Neural cell (in vitro differentiated cells): ENCODE measurements around the gene HMCN2. TPM values are rescaled to one million over a fixed set of nuclear protein-coding genes. Genes with fewer than 3 reads are reported as not detected.

Experiments used
- H2AFZ ChIP-seq: fragments of 200-600, 300-800 bp; sonication (generic), shearing (Covaris generic); 2 replicates; pipeline ENCODE4 v1.6.0; 2014; ENCODE audit warnings: low read depth, mild to moderate bottlenecking, antibody characterized with exemption, low read length, moderate library complexity
- H3F3A ChIP-seq: fragments of 200-600 bp; shearing (Covaris generic); 2 replicates; pipeline ENCODE4 v1.6.1; 2016; ENCODE audit warnings: mild to moderate bottlenecking, moderate library complexity, mixed read lengths, antibody characterized with exemption, low read length; ENCODE audit not compliant: insufficient read depth, poor library complexity, severe bottlenecking
- H3K27ac ChIP-seq: fragments of 200-600, 300-800 bp; sonication (generic), shearing (Covaris generic); 2 replicates; pipeline ENCODE4 v1.5.1; 2014; ENCODE audit warnings: mild to moderate bottlenecking, low read length, moderate library complexity
- H3K27me3 ChIP-seq: fragments of 300-800, 200-600 bp; sonication (generic), shearing (Covaris generic); 2 replicates; pipeline ENCODE4 v1.6.0; 2014; ENCODE audit warnings: mild to moderate bottlenecking, low read depth, low read length, moderate library complexity; ENCODE audit not compliant: insufficient read depth
- H3K36me3 ChIP-seq: fragments of 300-800, 200-600 bp; sonication (generic), shearing (Covaris generic); 2 replicates; pipeline ENCODE4 v1.5.1; 2014; ENCODE audit warnings: mild to moderate bottlenecking, antibody characterized with exemption, low read length, moderate library complexity; ENCODE audit not compliant: insufficient read depth
- H3K4me2 ChIP-seq: fragments of 300-800, 200-600 bp; sonication (generic), shearing (Covaris generic); 2 replicates; pipeline ENCODE4 v1.6.0; 2014; ENCODE audit warnings: mild to moderate bottlenecking, low read length
- H3K4me3 ChIP-seq: fragments of 300-800, 200-600 bp; sonication (generic), shearing (Covaris generic); 2 replicates; pipeline ENCODE4 v1.5.1; 2014; ENCODE audit warnings: mild to moderate bottlenecking, low read length, moderate library complexity
- H3K79me2 ChIP-seq: fragments of 200-600 bp; shearing (Covaris generic); replicated peaks from 2 replicates; pipeline ENCODE4 v1.6.0; 2014; ENCODE audit warnings: mild to moderate bottlenecking, low read length, moderate library complexity; ENCODE audit not compliant: insufficient read depth
- H3K9ac ChIP-seq: fragments of 300-800, 200-600 bp; sonication (generic), shearing (Covaris generic); 2 replicates; pipeline ENCODE4 v1.6.1; 2016; ENCODE audit warnings: mild to moderate bottlenecking, low read length, mixed read lengths
- H3K9me2 ChIP-seq: fragments of 200-600 bp; shearing (Covaris generic); 2 replicates; pipeline ENCODE4 v1.6.1; 2016; ENCODE audit warnings: mild to moderate bottlenecking, low read length, mixed read lengths; ENCODE audit not compliant: insufficient read depth
- H3K9me3 ChIP-seq: fragments of 200-600, 300-800 bp; sonication (generic), shearing (Covaris generic); 2 replicates; pipeline ENCODE4 v1.6.1; 2016; ENCODE audit warnings: mild to moderate bottlenecking, mixed run types, low read length, moderate library complexity, mixed read lengths
- H4K20me1 ChIP-seq: fragments of 200-600 bp; shearing (Covaris generic); 2 replicates; pipeline ENCODE4 v1.6.1; 2016; ENCODE audit warnings: mild to moderate bottlenecking, mixed run types; ENCODE audit not compliant: insufficient read depth
- CTCF ChIP-seq: fragments of 450-650 bp; IDR thresholded peaks from 2 replicates; pipeline ENCODE4 v1.5.1; 2014; ENCODE audit warnings: antibody characterized with exemption, mild to moderate bottlenecking, moderate library complexity; ENCODE audit not compliant: poor library complexity, severe bottlenecking
- EP300 ChIP-seq: fragments of 450-650 bp; conservative IDR thresholded peaks from 2 replicates; pipeline ENCODE4 v1.6.1; 2014; ENCODE audit warnings: antibody characterized with exemption, mild to moderate bottlenecking, moderate library complexity; ENCODE audit not compliant: poor library complexity, severe bottlenecking
- EZH2 ChIP-seq: fragments of 200-600, 300-800 bp; shearing (Covaris generic), sonication (generic); IDR thresholded peaks from 2 replicates; pipeline ENCODE4 v1.6.1; 2014; ENCODE audit warnings: antibody characterized with exemption, low read length, borderline replicate concordance, mild to moderate bottlenecking; ENCODE audit not compliant: insufficient read depth, poor library complexity, severe bottlenecking
- MXI1 ChIP-seq: fragments of 450-650 bp; conservative IDR thresholded peaks from 2 replicates; pipeline ENCODE4 v1.6.1; 2014; ENCODE audit warnings: antibody characterized with exemption, mild to moderate bottlenecking; ENCODE audit not compliant: poor library complexity, severe bottlenecking
- POLR2AphosphoS5 ChIP-seq: IDR thresholded peaks from 2 replicates; pipeline ENCODE4 v1.6.1; 2012
- RAD21 ChIP-seq: fragments of 450-650 bp; conservative IDR thresholded peaks from 2 replicates; pipeline ENCODE4 v1.6.1; 2014; ENCODE audit warnings: antibody characterized with exemption, mild to moderate bottlenecking, moderate library complexity
- REST ChIP-seq: IDR thresholded peaks from 2 replicates; pipeline ENCODE4 v1.6.1; 2012; ENCODE audit warnings: borderline replicate concordance
- SMC3 ChIP-seq: fragments of 450-650 bp; conservative IDR thresholded peaks from 2 replicates; pipeline ENCODE4 v1.6.1; 2014; ENCODE audit warnings: antibody characterized with exemption, mild to moderate bottlenecking, moderate library complexity; ENCODE audit not compliant: poor library complexity
- TAF1 ChIP-seq: IDR thresholded peaks from 2 replicates; pipeline ENCODE4 v1.6.1; 2012; ENCODE audit warnings: low read depth
- polyA plus RNA-seq: library from polyadenylated mRNA; depleted of rRNA; stranded (reverse); fragments of >200 nt; gene quantifications from 2 replicates; pipeline ENCODE4 v1.2.3, GENCODE V29; 2014

The HMCN2 gene
- polyA plus RNA-seq, 1 donor from 2014 or later: 1.7 TPM

GRCh38 chr9:130454096-130454811, 188.7 kb downstream of the HMCN2 start:
- TF ChIP-seq REST: no peak
- TF ChIP-seq TAF1: no peak
- TF ChIP-seq EZH2: no peak
- TF ChIP-seq RAD21: no peak
- no peak for TF ChIP-seq MXI1
- TF ChIP-seq CTCF: no peak
- TF ChIP-seq POLR2AphosphoS5: no peak
- no peak for TF ChIP-seq EP300
- TF ChIP-seq SMC3: no peak
- H3K9me3 ChIP-seq: no peaks in the 10 kb centered on the region
- H3K4me2 ChIP-seq: no peak overlapping the region
- no peaks in the 10 kb centered on the region for H3K79me2 ChIP-seq
- no peak overlapping the region for H3K9ac ChIP-seq
- H4K20me1 ChIP-seq: no peaks in the 10 kb centered on the region
- no peaks in the 10 kb centered on the region for H3F3A ChIP-seq
- H3K4me3 ChIP-seq: no peak overlapping the region
- no peak overlapping the region for H3K27ac ChIP-seq
- H2AFZ ChIP-seq: no peak overlapping the region
- no peaks in the 10 kb centered on the region for H3K9me2 ChIP-seq
- no peaks in the 10 kb centered on the region for H3K27me3 ChIP-seq
- no peaks in the 10 kb centered on the region for H3K36me3 ChIP-seq

- no peaks in the 10 kb centered on the region for H3K36me3 ChIP-seq
- H3K9ac ChIP-seq: no peak overlapping the region
- no peak overlapping the region for H3K4me3 ChIP-seq
- no peaks in the 10 kb centered on the region for H3K27me3 ChIP-seq
- H3K4me2 ChIP-seq: no peak overlapping the region
- TF ChIP-seq EZH2 (no peak), EP300 (no peak), POLR2AphosphoS5 (no peak), MXI1 (no peak), SMC3 (no peak), REST (no peak), RAD21 (no peak), TAF1 (no peak), CTCF (no peak)
- H3K9me2 ChIP-seq: no peaks in the 10 kb centered on the region
- H3K9me3 ChIP-seq: no peaks in the 10 kb centered on the region
- H4K20me1 ChIP-seq: no peaks in the 10 kb centered on the region
- no peaks in the 10 kb centered on the region for H3K79me2 ChIP-seq
- no peaks in the 10 kb centered on the region for H3F3A ChIP-seq
- H3K27ac ChIP-seq: no peak overlapping the region
- no peak overlapping the region for H2AFZ ChIP-seq
Observed at GRCh38 chr9:130454812-130455325, 189.3 kb downstream of the HMCN2 start.
